Measurements from ENCODE around the gene UBR1. TPM values are rescaled to one million over a fixed set of nuclear protein-coding genes. Genes with fewer than 3 reads are reported as not detected.

The UBR1 gene
- total RNA-seq, 1 experiment from 2014 or later, result 17.9 TPM

DNA sequence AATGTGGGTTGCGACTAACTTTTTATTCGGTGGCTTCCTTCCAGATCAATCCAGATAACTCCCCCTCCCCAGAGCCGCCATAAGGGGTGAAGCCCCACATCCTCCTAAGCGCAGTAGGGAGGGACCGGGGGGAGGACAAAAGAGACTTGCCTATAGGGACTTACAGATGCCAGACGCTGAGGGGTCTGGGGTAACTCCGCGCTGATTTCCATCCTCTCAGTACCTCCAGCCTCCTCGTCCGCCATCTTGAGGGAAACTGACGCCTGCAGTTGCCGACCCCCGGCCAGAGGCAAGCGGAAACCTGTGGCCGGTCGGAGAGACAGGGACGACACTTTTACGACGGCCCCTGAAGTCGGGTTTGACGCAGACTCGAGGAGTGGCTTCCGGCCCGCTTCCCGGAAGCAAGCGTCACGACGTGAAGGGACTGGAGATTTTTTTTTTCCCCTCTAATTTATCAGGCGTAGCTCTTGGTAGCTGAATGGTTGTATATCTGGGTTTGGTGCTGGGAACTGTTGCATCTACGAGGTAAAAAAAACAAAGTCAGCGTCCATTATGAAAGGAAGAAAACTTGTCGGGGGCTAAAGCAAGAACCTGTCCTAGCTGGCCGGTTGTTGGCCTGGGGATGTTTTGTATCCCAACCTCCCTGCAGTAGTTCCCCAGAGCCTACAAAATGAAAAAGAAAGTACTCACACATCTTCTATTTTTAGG lies at the start of gene UBR1 (continued):
- TF ChIP-seq YY1 (IDR thresholded peaks at IDR 0.05; ENCODE audit: extremely low read depth, insufficient replicate concordance, low read depth, low read length), result peak; percentile 88
- TF ChIP-seq, protein P1, sequence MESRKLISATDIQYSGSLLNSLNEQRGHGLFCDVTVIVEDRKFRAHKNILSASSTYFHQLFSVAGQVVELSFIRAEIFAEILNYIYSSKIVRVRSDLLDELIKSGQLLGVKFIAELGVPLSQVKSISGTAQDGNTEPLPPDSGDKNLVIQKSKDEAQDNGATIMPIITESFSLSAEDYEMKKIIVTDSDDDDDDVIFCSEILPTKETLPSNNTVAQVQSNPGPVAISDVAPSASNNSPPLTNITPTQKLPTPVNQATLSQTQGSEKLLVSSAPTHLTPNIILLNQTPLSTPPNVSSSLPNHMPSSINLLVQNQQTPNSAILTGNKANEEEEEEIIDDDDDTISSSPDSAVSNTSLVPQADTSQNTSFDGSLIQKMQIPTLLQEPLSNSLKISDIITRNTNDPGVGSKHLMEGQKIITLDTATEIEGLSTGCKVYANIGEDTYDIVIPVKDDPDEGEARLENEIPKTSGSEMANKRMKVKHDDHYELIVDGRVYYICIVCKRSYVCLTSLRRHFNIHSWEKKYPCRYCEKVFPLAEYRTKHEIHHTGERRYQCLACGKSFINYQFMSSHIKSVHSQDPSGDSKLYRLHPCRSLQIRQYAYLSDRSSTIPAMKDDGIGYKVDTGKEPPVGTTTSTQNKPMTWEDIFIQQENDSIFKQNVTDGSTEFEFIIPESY (IDR thresholded peaks at IDR 0.05; ENCODE audit: extremely low read depth, insufficient replicate concordance, low read length), result no peak

DNA sequence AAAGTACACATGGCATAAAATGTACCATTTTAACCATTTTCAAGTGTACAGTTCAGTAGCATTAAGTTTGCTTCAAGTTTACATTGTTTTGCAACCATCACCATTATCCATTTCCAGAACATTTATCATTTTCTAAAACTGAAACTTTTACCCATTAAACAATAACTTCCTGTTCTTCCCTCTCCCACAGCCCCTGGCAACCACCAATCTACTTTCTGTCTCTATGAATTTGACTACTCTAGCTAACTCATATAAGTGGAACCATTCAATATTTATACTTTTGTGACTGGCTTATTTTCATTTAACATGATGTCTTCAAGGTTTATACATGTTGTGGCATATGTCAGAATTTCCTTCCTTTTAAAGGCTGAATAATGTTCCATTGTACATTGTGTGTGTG lies 47.4 kb upstream of the UBR1 start:
- TF ChIP-seq ELF1 (IDR thresholded peaks at IDR 0.05; ENCODE audit: borderline replicate concordance, low read depth) (no peak), SRF (IDR thresholded peaks at IDR 0.05; ENCODE audit: low read depth) (no peak), FOSL1 (IDR thresholded peaks at IDR 0.05; ENCODE audit: low read depth) (no peak), YY1 (IDR thresholded peaks at IDR 0.05; ENCODE audit: extremely low read depth, insufficient replicate concordance, low read depth, low read length) (no peak), CBX3 (IDR thresholded peaks at IDR 0.05; ENCODE audit: low read depth) (no peak), POLR2A (IDR thresholded peaks at IDR 0.05; ENCODE audit: borderline replicate concordance, extremely low read depth, insufficient read depth, insufficient read length) (no peak), POLR2AphosphoS5 (IDR thresholded peaks at IDR 0.05; ENCODE audit: low read depth, low read length) (no peak), JUND (IDR thresholded peaks at IDR 0.05) (no peak), RAD21 (IDR thresholded peaks at IDR 0.05; ENCODE audit: low read depth) (no peak), EZH2 (IDR thresholded peaks at IDR 0.05) (no peak), EZH2phosphoT487 (IDR thresholded peaks at IDR 0.05; ENCODE audit: borderline replicate concordance) (no peak), EGR1 (IDR thresholded peaks at IDR 0.05; ENCODE audit: low read depth) (no peak), CEBPB (IDR thresholded peaks at IDR 0.05; ENCODE audit: low read depth) (no peak), ZNF274 (IDR thresholded peaks at IDR 0.05; ENCODE audit: low read depth, low read length) (no peak)
- TF ChIP-seq, protein P1 (IDR thresholded peaks at IDR 0.05; ENCODE audit: extremely low read depth, insufficient replicate concordance, low read length), result no peak
- H3K27ac ChIP-seq (ENCODE audit: low read depth, low read length), result no peak overlapping the region
- ATAC-seq (no peak), DNase-seq (ENCODE audit: low read depth, low spot score) (no peak)
- RAD21 ChIA-PET (ENCODE audit: low non-redundant PET in 1 of 2, low total read pairs in 2 of 2, uncharacterized antibody in 2 of 2, unreplicated experiment in 2 of 2), result no interaction called here
- H3K4me1 ChIP-seq (ENCODE audit: control insufficient read depth in 1 of 2, insufficient read depth in 2 of 2, low read length in 2 of 2), result peaks cover 0 to 5% of the 10 kb centered on the region in 2 experiments; a peak in 1 of 4 replicates
- H3K9ac ChIP-seq (ENCODE audit: low read length), result no peak overlapping the region
- POLR2A ChIA-PET, result no interaction called here
- intact Hi-C loops (cut with micrococcal nuclease), result no loop called here
- BruUV-seq (replicated peaks), result no TSS peak
- H3K36me3 ChIP-seq (ENCODE audit: control insufficient read depth in 1 of 2, insufficient read depth in 2 of 2, low read length in 2 of 2), result peaks cover 3 to 14% of the 10 kb centered on the region in 2 experiments
- CTCF ChIA-PET, result no interaction called here
- no peaks in the 10 kb centered on the region for H3K27me3 ChIP-seq (ENCODE audit: insufficient read depth, low read length)
- H4K20me1 ChIP-seq (ENCODE audit: insufficient read depth), result no peaks in the 10 kb centered on the region
- H3K4me2 ChIP-seq (ENCODE audit: low read length), result no peak overlapping the region
- H3K79me2 ChIP-seq (ENCODE audit: insufficient read depth, low read length), result no peaks in the 10 kb centered on the region
- H3K9me3 ChIP-seq (ENCODE audit: control insufficient read depth in 1 of 2, insufficient read depth in 1 of 2, low read depth in 1 of 2, low read length in 2 of 2), result no peaks in the 10 kb centered on the region
- H3K4me3 ChIP-seq (replicated peaks in 1 of 2; ENCODE audit: low read depth in 1 of 2, low read length in 2 of 2), result no peak overlapping the region
- H2AFZ ChIP-seq (ENCODE audit: low read depth, low read length, poor library complexity, severe bottlenecking), result no peak overlapping the region
- H3K9me2 ChIP-seq (ENCODE audit: insufficient read depth), result no peaks in the 10 kb centered on the region

Measured in HCT116 (cell line).